ENCODE measurements around the gene DCBLD1.

The DCBLD1 gene

GRCh38 chr6:117573006-117573680, 90.7 kb downstream of the DCBLD1 start:
- Histone ChIP-seq H2AFZ (ENCODE audit: low read length, unreplicated experiment) (no peak overlapping the region), H3K27ac (ENCODE audit: low read depth, low read length) (no peak overlapping the region), H3K4me1 (ENCODE audit: control insufficient read depth, insufficient read depth, low read length, unreplicated experiment) (peaks cover 3% of the 10 kb centered on the region), H3K4me3 (ENCODE audit: low read depth, low read length) (no peak overlapping the region), H3K27me3 (ENCODE audit: insufficient read depth, low read length) (no peaks in the 10 kb centered on the region), H3K36me3 (ENCODE audit: insufficient read depth, low read length) (peaks cover 26% of the 10 kb centered on the region), H3K79me2 (ENCODE audit: control insufficient read depth, insufficient read depth, low read length, unreplicated experiment) (peaks cover 4% of the 10 kb centered on the region)

- H2AFZ ChIP-seq (ENCODE audit: low read length, unreplicated experiment) = no peak overlapping the region
- H3K4me1 ChIP-seq (ENCODE audit: control insufficient read depth, insufficient read depth, low read length, unreplicated experiment) = peaks cover 3% of the 10 kb centered on the region
- peaks cover 6% of the 10 kb centered on the region for H3K79me2 ChIP-seq (ENCODE audit: control insufficient read depth, insufficient read depth, low read length, unreplicated experiment)
- H3K4me3 ChIP-seq (ENCODE audit: low read depth, low read length) = no peak overlapping the region
- H3K27ac ChIP-seq (ENCODE audit: low read depth, low read length) = no peak overlapping the region
- peaks cover 21% of the 10 kb centered on the region for H3K36me3 ChIP-seq (ENCODE audit: insufficient read depth, low read length)
- no peaks in the 10 kb centered on the region for H3K27me3 ChIP-seq (ENCODE audit: insufficient read depth, low read length)
These were observed 91.7 kb downstream of the DCBLD1 start for GRCh38 chr6:117574198-117574597.

- Histone ChIP-seq H3K79me2 (ENCODE audit: control insufficient read depth, insufficient read depth, low read length, unreplicated experiment) (peaks cover 59% of the 10 kb centered on the region), H3K27me3 (ENCODE audit: insufficient read depth, low read length) (no peaks in the 10 kb centered on the region), H3K27ac (ENCODE audit: low read depth, low read length) (no peak overlapping the region), H2AFZ (ENCODE audit: low read length, unreplicated experiment) (no peak overlapping the region), H3K36me3 (ENCODE audit: insufficient read depth, low read length) (peaks cover 36% of the 10 kb centered on the region), H3K4me3 (ENCODE audit: low read depth, low read length) (no peak overlapping the region), H3K4me1 (ENCODE audit: control insufficient read depth, insufficient read depth, low read length, unreplicated experiment) (no peaks in the 10 kb centered on the region)
These were observed 103.2 kb downstream of the DCBLD1 start for GRCh38 chr6:117585647-117586046.

- Histone ChIP-seq H3K27ac (ENCODE audit: low read depth, low read length) (no peak overlapping the region), H3K36me3 (ENCODE audit: insufficient read depth, low read length) (peaks cover 28% of the 10 kb centered on the region), H3K27me3 (ENCODE audit: insufficient read depth, low read length) (no peaks in the 10 kb centered on the region), H3K4me3 (ENCODE audit: low read depth, low read length) (no peak overlapping the region), H3K4me1 (ENCODE audit: control insufficient read depth, insufficient read depth, low read length, unreplicated experiment) (no peaks in the 10 kb centered on the region), H2AFZ (ENCODE audit: low read length, unreplicated experiment) (no peak overlapping the region), H3K79me2 (ENCODE audit: control insufficient read depth, insufficient read depth, low read length, unreplicated experiment) (peaks cover 72% of the 10 kb centered on the region)
These were observed 108.0 kb downstream of the DCBLD1 start for GRCh38 chr6:117590447-117590846.

- Histone ChIP-seq H2AFZ (ENCODE audit: low read length, unreplicated experiment) (no peak overlapping the region), H3K79me2 (ENCODE audit: control insufficient read depth, insufficient read depth, low read length, unreplicated experiment) (peaks cover 73% of the 10 kb centered on the region)
These were observed 108.9 kb downstream of the DCBLD1 start for GRCh38 chr6:117591405-117591804.

GRCh38 chr6:117592983-117593759, 110.7 kb downstream of the DCBLD1 start:
- Histone ChIP-seq H3K36me3 (ENCODE audit: insufficient read depth, low read length) (peaks cover 32% of the 10 kb centered on the region), H3K27ac (ENCODE audit: low read depth, low read length) (no peak overlapping the region), H3K4me1 (ENCODE audit: control insufficient read depth, insufficient read depth, low read length, unreplicated experiment) (no peaks in the 10 kb centered on the region), H2AFZ (ENCODE audit: low read length, unreplicated experiment) (no peak overlapping the region), H3K4me3 (ENCODE audit: low read depth, low read length) (no peak overlapping the region), H3K79me2 (ENCODE audit: control insufficient read depth, insufficient read depth, low read length, unreplicated experiment) (peaks cover 77% of the 10 kb centered on the region), H3K27me3 (ENCODE audit: insufficient read depth, low read length) (no peaks in the 10 kb centered on the region)

More at GRCh38 chr6:117591405-117591804, 108.9 kb downstream of the DCBLD1 start:
- Histone ChIP-seq H3K27ac (ENCODE audit: low read depth, low read length) (no peak overlapping the region), H3K36me3 (ENCODE audit: insufficient read depth, low read length) (peaks cover 25% of the 10 kb centered on the region), H3K27me3 (ENCODE audit: insufficient read depth, low read length) (no peaks in the 10 kb centered on the region), H3K4me3 (ENCODE audit: low read depth, low read length) (no peak overlapping the region), H3K4me1 (ENCODE audit: control insufficient read depth, insufficient read depth, low read length, unreplicated experiment) (no peaks in the 10 kb centered on the region)

- Histone ChIP-seq H3K27me3 (ENCODE audit: insufficient read depth, low read length) (no peaks in the 10 kb centered on the region), H3K4me1 (ENCODE audit: control insufficient read depth, insufficient read depth, low read length, unreplicated experiment) (peaks cover 6% of the 10 kb centered on the region), H3K36me3 (ENCODE audit: insufficient read depth, low read length) (peaks cover 30% of the 10 kb centered on the region), H3K4me3 (ENCODE audit: low read depth, low read length) (no peak overlapping the region), H2AFZ (ENCODE audit: low read length, unreplicated experiment) (no peak overlapping the region), H3K79me2 (ENCODE audit: control insufficient read depth, insufficient read depth, low read length, unreplicated experiment) (peaks cover 83% of the 10 kb centered on the region), H3K27ac (ENCODE audit: low read depth, low read length) (no peak overlapping the region)
These were observed 112.8 kb downstream of the DCBLD1 start for GRCh38 chr6:117595099-117595923.

- peaks cover 23% of the 10 kb centered on the region for H3K36me3 ChIP-seq (ENCODE audit: insufficient read depth, low read length)
- no peak overlapping the region for H3K4me3 ChIP-seq (ENCODE audit: low read depth, low read length)
- H2AFZ ChIP-seq (ENCODE audit: low read length, unreplicated experiment) = no peak overlapping the region
- no peaks in the 10 kb centered on the region for H3K27me3 ChIP-seq (ENCODE audit: insufficient read depth, low read length)
- peaks cover 7% of the 10 kb centered on the region for H3K4me1 ChIP-seq (ENCODE audit: control insufficient read depth, insufficient read depth, low read length, unreplicated experiment)
- H3K79me2 ChIP-seq (ENCODE audit: control insufficient read depth, insufficient read depth, low read length, unreplicated experiment) = peaks cover 86% of the 10 kb centered on the region
- H3K27ac ChIP-seq (ENCODE audit: low read depth, low read length) = no peak overlapping the region
These were observed 115.3 kb downstream of the DCBLD1 start for GRCh38 chr6:117597755-117598154.
